GM12878 (cell line): ENCODE data around the gene C17orf78. TPM values are rescaled to one million over a fixed set of nuclear protein-coding genes. Genes with fewer than 3 reads are reported as not detected.

Experiments
- ATAC-seq: fragments of 200-7000 bp; cut with Tn5 transposase; 3 replicates; pipeline ENCODE4 v1.9.1; 2020; ENCODE audit warnings: mild to moderate bottlenecking, moderate library complexity
- BruUV-seq: library from RNA; stranded (reverse); fragments of 400-500 nt; replicated peaks from 2 replicates; lab custom pipeline; 2021; lab: Mats Ljungman, UMichigan
- CTCF ChIA-PET: fragments of 300-600 bp; sonication (Branson Sonifier 250); formaldehyde crosslinking; extraction: SDS; loops from one replicate; lab custom pipeline; 2021; ENCODE audit warnings: inconsistent platforms; lab: Yijun Ruan, JAX
- POLR2A ChIA-PET: fragments of 350-600 bp; formaldehyde crosslinking; extraction: SDS; loops from one replicate; lab custom pipeline; 2021; ENCODE audit warnings: inconsistent platforms; lab: Charles Lee
- RAD21 ChIA-PET: fragments of 300-600 bp; sonication (Branson Sonifier 250); formaldehyde crosslinking; loops from one replicate; lab custom pipeline; 2023; ENCODE audit warnings: antibody characterized with exemption; ENCODE audit not compliant: unreplicated experiment; lab: Charles Lee
- SMC1A ChIA-PET: fragments of 300-600 bp; sonication (Branson Sonifier 250); formaldehyde crosslinking; loops from one replicate; lab custom pipeline; 2023; ENCODE audit not compliant: unreplicated experiment, uncharacterized antibody; lab: Charles Lee
- DNase-seq: peaks from one replicate; pipeline ENCODE4 v3.0.0-alpha.2; 2011; ENCODE audit warnings: low read depth, low spot score
- FAIRE-seq: peaks from 3 replicates; lab custom pipeline; 2011; peaks lifted over from hg19 to GRCh38; lab: Jason Lieb, UNC
- H2AFZ ChIP-seq: 2 replicates; pipeline ENCODE4 v1.6.0; 2011; ENCODE audit warnings: low read depth, low read length, control low read depth; ENCODE audit not compliant: control insufficient read depth
- H3K27ac ChIP-seq: 2 replicates; pipeline ENCODE4 v1.5.1; 2011; ENCODE audit warnings: control low read depth; ENCODE audit not compliant: control insufficient read depth, insufficient read depth
- H3K27me3 ChIP-seq, 2 experiments: replicated peaks in 1 of 2; 2 replicates each; pipeline versions ENCODE4 v1.6.0 to v1.6.1; 2011; ENCODE audit warnings: low read length in 1 of 2; ENCODE audit not compliant: control insufficient read depth in 2 of 2, insufficient read depth in 2 of 2
- H3K36me3 ChIP-seq, 2 experiments: 2 replicates each; pipeline ENCODE4 v1.5.1; 2011; ENCODE audit warnings: low read length in 1 of 2; ENCODE audit not compliant: control insufficient read depth in 2 of 2, insufficient read depth in 2 of 2
- H3K4me1 ChIP-seq: 2 replicates; pipeline ENCODE4 v1.6.1; 2011; ENCODE audit warnings: mild to moderate bottlenecking, low read length, moderate library complexity, mixed read lengths; ENCODE audit not compliant: control insufficient read depth, insufficient read depth
- H3K4me2 ChIP-seq: 2 replicates; pipeline ENCODE4 v1.6.0; 2011; ENCODE audit warnings: control low read depth; ENCODE audit not compliant: control insufficient read depth, insufficient read depth
- H3K4me3 ChIP-seq: fragments of 200-600 bp; sonication (generic); 2 replicates; pipeline ENCODE4 v1.5.1; 2016
- H3K79me2 ChIP-seq: 2 replicates; pipeline ENCODE4 v1.6.0; 2011; ENCODE audit warnings: low read length; ENCODE audit not compliant: control insufficient read depth, insufficient read depth
- H3K9ac ChIP-seq: 2 replicates; pipeline ENCODE4 v1.8.0; 2011; ENCODE audit warnings: low read length, control low read depth, mixed read lengths; ENCODE audit not compliant: control insufficient read depth, insufficient read depth
- H3K9me3 ChIP-seq: replicated peaks from 3 replicates; pipeline ENCODE4 v1.5.1; 2011; ENCODE audit warnings: mild to moderate bottlenecking, low read length; ENCODE audit not compliant: control insufficient read depth, insufficient read depth
- H4K20me1 ChIP-seq: 2 replicates; pipeline ENCODE4 v1.6.0; 2011; ENCODE audit not compliant: control insufficient read depth, insufficient read depth
- BCL11A ChIP-seq: IDR thresholded peaks from 2 replicates; pipeline ENCODE4 v1.6.1; 2011; ENCODE audit warnings: low read depth, low read length
- CHD4 ChIP-seq: fragments of 200-600 bp; sonication (generic); IDR thresholded peaks from 2 replicates; pipeline ENCODE4 v1.6.1; 2016; ENCODE audit warnings: mild to moderate bottlenecking
- EED ChIP-seq: sonication (generic); IDR thresholded peaks from 2 replicates; pipeline ENCODE4 v1.6.1; 2016; ENCODE audit warnings: antibody characterized with exemption, low read depth
- IKZF1 ChIP-seq: fragments of 450-650 bp; conservative IDR thresholded peaks from 2 replicates; pipeline ENCODE4 v1.6.1; 2017; ENCODE audit warnings: antibody characterized with exemption, mild to moderate bottlenecking
- MEF2B ChIP-seq: fragments of 450-650 bp; IDR thresholded peaks from 2 replicates; pipeline ENCODE4 v1.6.1; 2018; ENCODE audit warnings: mild to moderate bottlenecking, moderate library complexity; ENCODE audit not compliant: partially characterized antibody, poor library complexity, severe bottlenecking
- MTA3 ChIP-seq: IDR thresholded peaks from 2 replicates; pipeline ENCODE4 v1.6.1; 2012; ENCODE audit warnings: low read length, inconsistent platforms, borderline replicate concordance
- WGBS: methylation state at CpG from one replicate; pipeline ENCODE4 v1.1.6; 2016; ENCODE audit warnings: low lambda C conversion rate; ENCODE audit not compliant: insufficient replicate concordance, insufficient coverage; ENCODE audit errors: missing lambda C conversion rate; 5-methylcytosine and 5-hydroxymethylcytosine counted together
- in situ Hi-C: fragments of 300-500 bp; cut with MboI; formaldehyde crosslinking; loops from 9 replicates; pipeline ENCODE4 v1.14.3; 2018; ENCODE audit warnings: mixed read lengths
- intact Hi-C: fragments of 100-400 bp; cut with micrococcal nuclease; formaldehyde crosslinking; loops from one replicate; pipeline ENCODE4 v1.14.2; 2022; ENCODE audit not compliant: unreplicated experiment
- polyA plus RNA-seq, 11 experiments: library from polyadenylated mRNA; depleted of rRNA in 4 of 11; unstranded in 6 of 11; stranded (reverse) in 5 of 11; fragments of >200 nt; fragmentation: Nextera tagmentation in 4 of 11; fragmentation: Illumina TruSeq in 1 of 11; extraction: Ambion mirVana in 4 of 11; extraction: Trizol in 1 of 11; gene quantifications; 1 replicate in 1 of 11; 2 replicates in 10 of 11; pipeline versions ENCODE4 v1.2.1 to v1.2.3, GENCODE V29; 2011 to 2016; ENCODE audit warnings: inconsistent platforms in 2 of 11, missing spikeins in 2 of 11, low read depth in 1 of 11
- total RNA-seq, 4 experiments: library from RNA; depleted of rRNA in 3 of 4; stranded (reverse); fragments of >200 nt in 3 of 4; fragmentation: Illumina TruSeq in 1 of 4; extraction: Trizol in 1 of 4; gene quantifications; 2 replicates each; pipeline versions ENCODE4 v1.2.1 to v1.2.3, GENCODE V29; 2013 to 2021

C17orf78 gene
- total and polyA plus RNA-seq, 10 of the 15 experiments (the other 5 are each of a cell fraction or from before 2014, with no cell fraction given), result 0.10 TPM; not detected in 9

DNA sequence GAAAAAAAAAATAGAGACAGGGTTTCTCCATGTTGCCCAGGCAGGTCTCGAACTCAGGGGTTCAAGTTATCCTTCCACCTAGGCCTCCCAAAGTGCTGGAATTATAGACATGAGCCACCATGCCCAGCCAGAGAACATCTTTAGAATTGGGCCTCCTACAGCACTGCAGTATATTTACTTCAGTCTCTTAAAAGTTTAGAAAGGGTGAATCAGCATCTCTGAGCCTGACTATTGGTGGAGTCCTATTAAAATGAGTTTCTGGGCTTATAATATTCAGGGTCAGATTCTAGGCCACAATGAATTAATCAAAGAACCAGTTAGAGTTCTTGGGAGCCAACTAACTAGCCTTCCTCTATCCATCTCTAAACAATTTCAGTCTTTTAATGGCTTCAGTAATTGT is 53.7 kb downstream of the C17orf78 start:
- ATAC-seq, result peak; percentile 16
- no peak for FAIRE-seq
- Histone ChIP-seq H3K4me1 (peaks cover 6% of the 10 kb centered on the region; the same call in 1 of the 2 replicates), H3K4me2 (0 out of 2 replicates have a peak overlapping the region, but pooled peaks have one; percentile 9), H4K20me1 (no peaks in the 10 kb centered on the region), H2AFZ (no peak overlapping the region), H3K27ac (peak overlapping the region; percentile 58; the same call in 1 of the 2 replicates), H3K27me3 (no peaks in the 10 kb centered on the region), H3K79me2 (no peaks in the 10 kb centered on the region; the same call in 1 of the 2 replicates), H3K36me3 (peaks cover 8 to 29% of the 10 kb centered on the region in 2 experiments), H3K9ac (no peak overlapping the region), H3K4me3 (no peak overlapping the region), H3K9me3 (no peaks in the 10 kb centered on the region)
- intact Hi-C loops, result no loop called here
- no TSS peak for BruUV-seq
- TF ChIP-seq CHD4 (no peak), IKZF1 (no peak), MTA3 (no peak), MEF2B (no peak), BCL11A (no peak), EED (no peak)
- CTCF ChIA-PET, result interaction anchor here (1.0 to 1.9 kb wide), 9 partner anchors 10 to 56 kb away, joined by 3 to 8 read pairs (median 4); partner anchors contain the start of gene C17orf78
- SMC1A ChIA-PET, result interaction anchor here (0.5 to 1.9 kb wide), 14 partner anchors 10 to 57 kb away, joined by 3 to 18 read pairs (median 5); no protein-coding TSS in a partner anchor
- no peak for DNase-seq
- in situ Hi-C loops, result no loop called here
- 88% methylated on average over 1 of the region's 1 CpG for WGBS
- POLR2A ChIA-PET, result interaction anchor here (0.7 to 2.1 kb wide), 8 partner anchors 9 to 22 kb away, joined by 3 to 11 read pairs (median 4); partner anchors contain the start of genes ACACA and TADA2A
- RAD21 ChIA-PET, result interaction anchor here (1.0 to 1.6 kb wide), 8 partner anchors 10 to 62 kb away, joined by 3 to 15 read pairs (median 4); partner anchors contain the start of genes ACACA and TADA2A
